ENCODE data around the gene RHOXF1. TPM values are rescaled to one million over a fixed set of nuclear protein-coding genes. Genes with fewer than 3 reads are reported as not detected.
"Not testable (repeated sequence)": the region's sequence is repeated elsewhere in the genome, so short reads cannot be mapped to it uniquely, and the experiment has no call there.

RHOXF1 gene
- total and polyA plus RNA-seq, 2 donors from 2014 or later: 0.79 to 0.97 TPM

DNA sequence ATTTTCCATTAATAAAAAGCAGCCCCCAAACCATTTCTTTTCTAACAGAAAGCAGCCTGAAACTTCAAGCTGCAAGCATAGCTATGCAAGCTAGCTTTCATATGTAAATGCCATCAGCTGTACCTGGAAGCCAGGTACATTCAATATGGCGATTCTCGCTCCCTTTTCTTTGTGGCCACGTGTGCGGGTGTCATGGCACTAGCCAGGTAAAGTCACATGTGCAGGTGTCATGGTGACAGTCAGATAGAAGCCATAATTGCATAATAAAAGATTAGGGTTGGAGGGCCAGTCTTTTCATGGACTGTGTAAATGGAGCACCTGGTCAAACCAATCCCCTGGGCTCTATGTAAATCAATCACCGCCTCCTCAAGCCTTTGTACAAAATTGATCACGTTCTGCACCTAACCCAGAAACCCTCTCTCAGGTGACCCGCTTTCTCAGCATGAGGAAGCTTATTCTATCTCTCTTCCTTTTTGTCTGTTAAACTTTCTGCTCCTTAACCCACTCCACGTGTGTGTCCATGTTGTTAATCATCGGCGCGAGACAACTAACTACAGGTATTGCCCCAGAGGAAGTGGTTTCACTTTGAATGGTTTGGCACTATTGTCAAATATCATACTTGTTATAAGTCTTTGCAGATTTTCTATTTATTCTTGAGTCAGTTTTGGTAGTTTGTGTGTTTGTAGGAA lies 24.7 kb upstream of the RHOXF1 start:
- intact Hi-C loops (cut with DNase I): no loop called here
- H3K4me1 ChIP-seq (ENCODE audit: control insufficient read depth in 2 of 3, insufficient read depth in 2 of 3, low read depth in 1 of 3, low read length in 3 of 3): no peaks in the 10 kb centered on the region
- no peak overlapping the region for H3K4me3 ChIP-seq (ENCODE audit: low read length in 3 of 3)
- no peaks in the 10 kb centered on the region for H3K9me3 ChIP-seq (ENCODE audit: control insufficient read depth in 2 of 3, insufficient read depth in 1 of 3, low read length in 3 of 3)
- DNase-seq (no peak), FAIRE-seq (no peak)
- no peak overlapping the region for H3K9ac ChIP-seq (ENCODE audit: low read length in 3 of 3)
- no peak overlapping the region for H3K27ac ChIP-seq (ENCODE audit: low read depth in 2 of 2, low read length in 2 of 2)
- H3K27me3 ChIP-seq (ENCODE audit: control insufficient read depth, insufficient read depth, low read length): no peaks in the 10 kb centered on the region
- TF ChIP-seq, protein P1, sequence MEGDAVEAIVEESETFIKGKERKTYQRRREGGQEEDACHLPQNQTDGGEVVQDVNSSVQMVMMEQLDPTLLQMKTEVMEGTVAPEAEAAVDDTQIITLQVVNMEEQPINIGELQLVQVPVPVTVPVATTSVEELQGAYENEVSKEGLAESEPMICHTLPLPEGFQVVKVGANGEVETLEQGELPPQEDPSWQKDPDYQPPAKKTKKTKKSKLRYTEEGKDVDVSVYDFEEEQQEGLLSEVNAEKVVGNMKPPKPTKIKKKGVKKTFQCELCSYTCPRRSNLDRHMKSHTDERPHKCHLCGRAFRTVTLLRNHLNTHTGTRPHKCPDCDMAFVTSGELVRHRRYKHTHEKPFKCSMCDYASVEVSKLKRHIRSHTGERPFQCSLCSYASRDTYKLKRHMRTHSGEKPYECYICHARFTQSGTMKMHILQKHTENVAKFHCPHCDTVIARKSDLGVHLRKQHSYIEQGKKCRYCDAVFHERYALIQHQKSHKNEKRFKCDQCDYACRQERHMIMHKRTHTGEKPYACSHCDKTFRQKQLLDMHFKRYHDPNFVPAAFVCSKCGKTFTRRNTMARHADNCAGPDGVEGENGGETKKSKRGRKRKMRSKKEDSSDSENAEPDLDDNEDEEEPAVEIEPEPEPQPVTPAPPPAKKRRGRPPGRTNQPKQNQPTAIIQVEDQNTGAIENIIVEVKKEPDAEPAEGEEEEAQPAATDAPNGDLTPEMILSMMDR (IDR thresholded peaks at IDR 0.05; ENCODE audit: borderline replicate concordance, extremely low read depth, insufficient read depth): no peak
- H3K36me3 ChIP-seq (ENCODE audit: control insufficient read depth in 2 of 3, insufficient read depth in 3 of 3, low read length in 3 of 3): no peaks in the 10 kb centered on the region

DNA sequence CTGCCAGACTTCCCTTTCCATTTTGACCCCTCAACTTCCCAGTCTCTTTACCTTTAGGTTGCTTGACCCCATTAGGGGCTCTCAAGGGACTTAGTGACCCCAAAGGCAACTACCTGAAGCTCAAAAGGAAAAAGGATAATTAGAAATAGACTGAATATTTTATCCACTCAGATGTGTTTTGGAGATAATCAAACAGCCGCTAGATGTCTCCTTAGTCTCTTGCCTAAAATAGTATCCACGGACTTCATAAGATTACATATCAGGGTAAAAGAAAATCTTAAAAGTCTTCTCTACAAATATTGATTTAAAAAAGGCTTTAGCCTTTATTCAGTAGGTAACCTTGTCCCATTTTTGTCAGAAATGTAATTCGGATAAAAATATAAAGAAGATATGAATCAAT lies 21.7 kb upstream of the RHOXF1 start:
- no peak overlapping the region for H3K9ac ChIP-seq (ENCODE audit: low read length in 3 of 3)
- H3K9me3 ChIP-seq (ENCODE audit: control insufficient read depth in 2 of 3, insufficient read depth in 1 of 3, low read length in 3 of 3): no peaks in the 10 kb centered on the region
- no peak overlapping the region for H3K4me3 ChIP-seq (ENCODE audit: low read length in 3 of 3)
- no peaks in the 10 kb centered on the region for H3K36me3 ChIP-seq (ENCODE audit: control insufficient read depth in 2 of 3, insufficient read depth in 3 of 3, low read length in 3 of 3)
- H3K4me1 ChIP-seq (ENCODE audit: control insufficient read depth in 2 of 3, insufficient read depth in 2 of 3, low read depth in 1 of 3, low read length in 3 of 3): no peaks in the 10 kb centered on the region
- DNase-seq: no peak
- FAIRE-seq: peak; percentile 87
- H3K27ac ChIP-seq (ENCODE audit: low read depth in 2 of 2, low read length in 2 of 2): no peak overlapping the region
- intact Hi-C loops (cut with DNase I): no loop called here
- TF ChIP-seq, protein P1 (IDR thresholded peaks at IDR 0.05; ENCODE audit: borderline replicate concordance, extremely low read depth, insufficient read depth): no peak
- H3K27me3 ChIP-seq (ENCODE audit: control insufficient read depth, insufficient read depth, low read length): no peaks in the 10 kb centered on the region

DNA sequence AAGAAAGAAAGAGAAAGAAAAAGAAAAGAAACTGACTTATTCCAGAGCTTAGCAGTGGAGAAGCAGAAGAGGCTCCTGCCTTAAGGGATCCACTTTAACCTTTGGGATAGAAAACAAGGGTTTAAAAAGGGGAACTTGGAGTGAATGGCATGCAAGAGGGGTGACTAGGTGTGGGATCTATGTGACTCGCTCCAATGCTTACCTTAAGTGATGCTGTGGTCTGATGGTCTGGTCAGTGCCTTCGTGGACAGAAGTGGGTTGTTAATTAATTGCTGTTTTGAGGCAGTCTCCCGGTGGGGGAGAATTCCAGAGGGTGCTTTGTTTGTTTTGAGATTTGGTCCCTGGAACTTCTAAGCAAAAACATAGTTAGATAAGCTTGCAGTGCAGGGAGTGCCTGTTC lies 21.1 kb upstream of the RHOXF1 start:
- FAIRE-seq (no peak), DNase-seq (no peak)
- H3K27ac ChIP-seq (ENCODE audit: low read depth in 2 of 2, low read length in 2 of 2): no peak overlapping the region
- no peak overlapping the region for H3K4me3 ChIP-seq (ENCODE audit: low read length in 3 of 3)
- no peaks in the 10 kb centered on the region for H3K36me3 ChIP-seq (ENCODE audit: control insufficient read depth in 2 of 3, insufficient read depth in 3 of 3, low read length in 3 of 3)
- TF ChIP-seq, protein P1 (IDR thresholded peaks at IDR 0.05; ENCODE audit: borderline replicate concordance, extremely low read depth, insufficient read depth): no peak
- H3K9ac ChIP-seq (ENCODE audit: low read length in 3 of 3): no peak overlapping the region
- no peaks in the 10 kb centered on the region for H3K27me3 ChIP-seq (ENCODE audit: control insufficient read depth, insufficient read depth, low read length)
- H3K4me1 ChIP-seq (ENCODE audit: control insufficient read depth in 2 of 3, insufficient read depth in 2 of 3, low read depth in 1 of 3, low read length in 3 of 3): no peaks in the 10 kb centered on the region
- H3K9me3 ChIP-seq (ENCODE audit: control insufficient read depth in 2 of 3, insufficient read depth in 1 of 3, low read length in 3 of 3): no peaks in the 10 kb centered on the region
- intact Hi-C loops (cut with DNase I): no loop called here

DNA sequence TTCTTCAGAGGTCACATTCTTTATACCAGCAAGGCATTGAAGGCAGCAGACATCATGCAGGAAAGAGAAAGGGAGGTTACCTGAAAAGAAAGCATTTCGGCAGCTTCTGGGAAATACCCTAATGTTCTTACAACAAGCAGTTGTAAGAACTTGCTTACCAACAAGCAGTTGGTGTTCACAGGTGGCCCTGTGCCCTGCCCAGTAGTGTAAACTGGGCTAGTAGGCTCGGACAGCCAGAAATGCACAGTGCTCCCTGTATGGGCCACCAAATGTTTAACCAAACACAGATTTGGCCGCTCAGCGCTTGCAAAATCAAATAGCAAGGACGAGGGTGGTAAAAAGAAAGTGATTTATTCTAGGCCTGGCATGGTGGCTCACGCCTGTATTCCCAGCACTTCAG lies 20.4 kb upstream of the RHOXF1 start:
- TF ChIP-seq, protein P1 (IDR thresholded peaks at IDR 0.05; ENCODE audit: borderline replicate concordance, extremely low read depth, insufficient read depth): no peak
- Histone ChIP-seq H3K27ac (ENCODE audit: low read depth in 2 of 2, low read length in 2 of 2) (no peak overlapping the region), H3K9ac (ENCODE audit: low read length in 3 of 3) (no peak overlapping the region), H3K9me3 (ENCODE audit: control insufficient read depth in 2 of 3, insufficient read depth in 1 of 3, low read length in 3 of 3) (no peaks in the 10 kb centered on the region), H3K36me3 (ENCODE audit: control insufficient read depth in 2 of 3, insufficient read depth in 3 of 3, low read length in 3 of 3) (no peaks in the 10 kb centered on the region), H3K27me3 (ENCODE audit: control insufficient read depth, insufficient read depth, low read length) (no peaks in the 10 kb centered on the region), H3K4me3 (ENCODE audit: low read length in 3 of 3) (no peak overlapping the region), H3K4me1 (ENCODE audit: control insufficient read depth in 2 of 3, insufficient read depth in 2 of 3, low read depth in 1 of 3, low read length in 3 of 3) (no peaks in the 10 kb centered on the region)
- FAIRE-seq (no peak), DNase-seq (no peak)
- intact Hi-C loops (cut with DNase I): no loop called here

DNA sequence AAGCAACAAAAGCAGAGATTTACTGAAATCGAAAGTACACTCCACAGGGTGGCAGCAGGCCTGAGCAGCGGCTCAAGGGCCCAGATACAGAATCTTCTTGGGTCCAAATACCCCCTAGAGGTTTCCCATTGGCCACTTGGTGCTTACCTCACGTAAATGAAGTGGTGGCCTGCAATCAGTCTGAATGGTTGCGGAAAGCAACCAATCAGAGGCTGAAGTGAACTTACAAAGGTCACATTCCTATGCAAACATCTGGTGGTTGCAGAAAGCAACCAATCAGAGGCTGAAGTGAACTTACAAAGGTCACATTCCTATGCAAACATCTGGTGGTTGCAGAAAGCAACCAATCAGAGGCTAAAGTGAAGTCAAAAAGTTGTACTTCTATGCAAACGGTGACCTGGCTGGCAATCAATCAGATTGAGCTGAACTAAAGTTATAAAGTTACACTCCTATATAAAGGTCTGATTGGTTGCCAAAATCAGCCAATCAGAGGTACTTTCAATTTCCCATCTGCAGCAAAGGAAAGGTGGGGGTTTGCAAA lies 12.7 kb upstream of the RHOXF1 start:
- H3K9me3 ChIP-seq (ENCODE audit: control insufficient read depth in 2 of 3, insufficient read depth in 1 of 3, low read length in 3 of 3); H3K27ac ChIP-seq (ENCODE audit: low read depth in 2 of 2, low read length in 2 of 2); FAIRE-seq; H3K4me1 ChIP-seq (ENCODE audit: control insufficient read depth in 2 of 3, insufficient read depth in 2 of 3, low read depth in 1 of 3, low read length in 3 of 3); H3K27me3 ChIP-seq (ENCODE audit: control insufficient read depth, insufficient read depth, low read length); H3K36me3 ChIP-seq (ENCODE audit: control insufficient read depth in 2 of 3, insufficient read depth in 3 of 3, low read length in 3 of 3); intact Hi-C loops (cut with DNase I); H3K4me3 ChIP-seq (ENCODE audit: low read length in 3 of 3); DNase-seq; H3K9ac ChIP-seq (ENCODE audit: low read length in 3 of 3): not testable (repeated sequence)
